Stimulated activated CD8-positive, alpha-beta memory T cell treated with anti-CD3 and anti-CD28 coated beads, Interleukin-12 subunit alpha, Interleukin-12 subunit beta, amount 100 ng/mL, for 24 hours (primary cell): Measurements from ENCODE around the gene CNOT11.
A peak's percentile ranks its signal among the peaks of the same experiment; 100 is the strongest.

Source experiments
- DNase-seq: peaks from one replicate; pipeline ENCODE4 v3.0.0-alpha.2; 2020; ENCODE audit errors: extremely low read depth

CNOT11 gene

GRCh38 chr2:101278925-101279324 is 26.2 kb downstream of the CNOT11 start:
- no peak for DNase-seq

- DNase-seq, result no peak
These were observed 28.8 kb downstream of the CNOT11 start for GRCh38 chr2:101281482-101281881.

- no peak for DNase-seq
These were observed 30.3 kb downstream of the CNOT11 start for GRCh38 chr2:101282980-101283379.

GRCh38 chr2:101286684-101287083 is 34.0 kb downstream of the CNOT11 start:
- DNase-seq, result no peak

- no peak for DNase-seq
These were observed 34.6 kb downstream of the CNOT11 start for GRCh38 chr2:101287303-101287702.

- no peak for DNase-seq
These were observed 38.0 kb downstream of the CNOT11 start for GRCh38 chr2:101290711-101291110.

GRCh38 chr2:101291973-101292372 is 39.3 kb downstream of the CNOT11 start:
- DNase-seq, result no peak

GRCh38 chr2:101293544-101293943 is 40.9 kb downstream of the CNOT11 start:
- no peak for DNase-seq

GRCh38 chr2:101294861-101295260 is 42.2 kb downstream of the CNOT11 start:
- DNase-seq, result no peak

- no peak for DNase-seq
These were observed 43.2 kb downstream of the CNOT11 start for GRCh38 chr2:101295895-101296294.

- DNase-seq, result no peak
These were observed 43.7 kb downstream of the CNOT11 start for GRCh38 chr2:101296371-101296770.

GRCh38 chr2:101297383-101297782 is 44.7 kb downstream of the CNOT11 start:
- DNase-seq, result no peak

GRCh38 chr2:101299604-101300003 is 46.9 kb downstream of the CNOT11 start:
- no peak for DNase-seq

GRCh38 chr2:101300164-101300563 is 47.5 kb downstream of the CNOT11 start:
- DNase-seq, result no peak

GRCh38 chr2:101300836-101301235 is 48.1 kb downstream of the CNOT11 start:
- DNase-seq, result no peak

GRCh38 chr2:101302016-101302415 is 49.3 kb downstream of the CNOT11 start:
- no peak for DNase-seq

GRCh38 chr2:101303688-101304087 is 51.0 kb downstream of the CNOT11 start:
- no peak for DNase-seq

- no peak for DNase-seq
These were observed 52.3 kb downstream of the CNOT11 start for GRCh38 chr2:101305035-101305434.

- no peak for DNase-seq
These were observed 52.9 kb downstream of the CNOT11 start for GRCh38 chr2:101305492-101306078.

GRCh38 chr2:101306410-101306809 is 53.7 kb downstream of the CNOT11 start:
- DNase-seq, result no peak

GRCh38 chr2:101307503-101307902 is 54.8 kb downstream of the CNOT11 start:
- no peak for DNase-seq

GRCh38 chr2:101307950-101308431 is 55.3 kb downstream of the CNOT11 start:
- DNase-seq, result no peak

GRCh38 chr2:101308432-101309210 is 55.9 kb downstream of the CNOT11 start, which contains the start of gene RNF149:
Gene RNF149 (minus strand): TSS chr2:101308701. CDS start chr2:101308588, 113 bp downstream.
- DNase-seq, result peak; percentile 81
